Neural progenitor cell (in vitro differentiated cells): ENCODE data around the gene BMPR1B. TPM values are rescaled to one million over a fixed set of nuclear protein-coding genes. Genes with fewer than 3 reads are reported as not detected.

ENCODE experiments used
- DNase-seq: peaks from one replicate; pipeline ENCODE4 v3.0.0-alpha.2; 2016; ENCODE audit warnings: low spot score
- H2AFZ ChIP-seq: fragments of 200-600 bp; sonication (generic); replicated peaks from 2 replicates; pipeline ENCODE4 v1.6.1; 2016; ENCODE audit warnings: antibody characterized with exemption
- H3F3A ChIP-seq: fragments of 200-600 bp; sonication (generic); 2 replicates; pipeline ENCODE4 v1.6.1; 2016; ENCODE audit warnings: antibody characterized with exemption, low read depth
- H3K27ac ChIP-seq: fragments of 200-600 bp; sonication (generic); 2 replicates; pipeline ENCODE4 v1.5.1; 2016; ENCODE audit warnings: mild to moderate bottlenecking
- H3K27me3 ChIP-seq: fragments of 200-600 bp; sonication (generic); 2 replicates; pipeline ENCODE4 v1.6.1; 2016; ENCODE audit warnings: mild to moderate bottlenecking, moderate library complexity
- H3K36me3 ChIP-seq: fragments of 200-600 bp; sonication (generic); 2 replicates; pipeline ENCODE4 v1.5.1; 2016
- H3K4me1 ChIP-seq: fragments of 200-600 bp; sonication (generic); 2 replicates; pipeline ENCODE4 v1.6.1; 2016; ENCODE audit warnings: mixed run types
- H3K4me2 ChIP-seq: fragments of 200-600 bp; sonication (generic); 2 replicates; pipeline ENCODE4 v1.6.1; 2016
- H3K4me3 ChIP-seq: fragments of 200-600 bp; sonication (generic); 2 replicates; pipeline ENCODE4 v1.5.1; 2016
- H3K79me2 ChIP-seq: fragments of 200-600 bp; sonication (generic); 2 replicates; pipeline ENCODE4 v1.6.1; 2016; ENCODE audit warnings: low read depth
- H3K9ac ChIP-seq: fragments of 200-600 bp; sonication (generic); 2 replicates; pipeline ENCODE4 v1.6.1; 2016
- H3K9me3 ChIP-seq: fragments of 200-600 bp; sonication (generic); 2 replicates; pipeline ENCODE4 v1.5.1; 2016; ENCODE audit warnings: low read depth
- H4K20me1 ChIP-seq: fragments of 200-600 bp; sonication (generic); 2 replicates; pipeline ENCODE4 v1.6.1; 2016; ENCODE audit warnings: low read depth
- H3K27ac Mint-ChIP-seq: 3 replicates; pipeline ENCODE4 v1.8.0; 2021; ENCODE audit warnings: mixed read lengths
- H3K27me3 Mint-ChIP-seq: 2 replicates; pipeline ENCODE4 v1.8.0; 2022; ENCODE audit warnings: low read depth, mild to moderate bottlenecking, inconsistent platforms, moderate library complexity, mixed read lengths; ENCODE audit not compliant: insufficient read depth
- H3K36me3 Mint-ChIP-seq: 3 replicates; pipeline ENCODE4 v1.8.0; 2021; ENCODE audit warnings: mixed read lengths
- H3K4me1 Mint-ChIP-seq: 3 replicates; pipeline ENCODE4 v1.8.0; 2021; ENCODE audit warnings: mixed read lengths
- H3K4me3 Mint-ChIP-seq: 3 replicates; pipeline ENCODE4 v1.8.0; 2021; ENCODE audit warnings: mild to moderate bottlenecking, moderate library complexity, mixed read lengths
- H3K9me3 Mint-ChIP-seq: 3 replicates; pipeline ENCODE4 v1.8.0; 2020; ENCODE audit warnings: mixed read lengths
- EZH2 ChIP-seq: fragments of 200-600 bp; sonication (generic); IDR thresholded peaks from 2 replicates; pipeline ENCODE4 v1.6.1; 2017; ENCODE audit warnings: antibody characterized with exemption, mild to moderate bottlenecking, moderate library complexity
- EZH2phosphoT487 ChIP-seq: fragments of 200-600 bp; sonication (generic); IDR thresholded peaks from 2 replicates; pipeline ENCODE4 v1.6.1; 2017; ENCODE audit warnings: antibody characterized with exemption
- total RNA-seq: library from RNA; depleted of rRNA; stranded (reverse); fragments of >200 nt; gene quantifications from 2 replicates; pipeline ENCODE4 v1.2.3, GENCODE V29; 2015; ENCODE audit warnings: low replicate concordance
- TF ChIP-seq, protein P1 (sequence below): fragments of 200-600 bp; sonication (generic); IDR thresholded peaks from 2 replicates; pipeline ENCODE4 v1.5.1; 2017; ENCODE audit warnings: antibody characterized with exemption, mild to moderate bottlenecking

BMPR1B gene
- total RNA-seq, 1 donor from 2014 or later = 2.7 TPM

DNA sequence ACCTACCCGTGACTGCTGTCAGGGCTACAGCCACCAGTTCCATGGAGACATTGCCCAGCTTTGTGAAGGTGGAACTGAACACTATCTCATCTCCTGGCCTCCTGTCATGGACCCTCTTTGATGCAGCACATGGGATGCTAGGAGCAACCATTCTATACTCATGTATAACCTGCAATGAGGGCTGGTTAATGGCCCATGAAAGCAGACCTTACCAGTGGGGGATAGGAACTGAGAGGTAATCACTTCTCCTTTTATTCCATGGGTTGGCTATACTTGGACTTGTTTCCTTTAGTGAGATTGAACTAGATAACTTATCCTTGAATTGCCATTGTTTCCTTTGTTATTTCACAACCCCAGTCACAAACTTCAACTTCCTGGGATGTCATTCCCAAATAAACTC is 310.6 kb downstream of the BMPR1B start:
- no peaks in the 10 kb centered on the region for H3K36me3 ChIP-seq
- no peak overlapping the region for H3K4me3 ChIP-seq
- no peaks in the 10 kb centered on the region for H3K27me3 ChIP-seq
- no peak overlapping the region for H3K9ac ChIP-seq
- H3K4me3 Mint-ChIP-seq = no peak overlapping the region
- no peaks in the 10 kb centered on the region for H4K20me1 ChIP-seq
- no peak overlapping the region for H3K4me2 ChIP-seq
- peaks cover 14% of the 10 kb centered on the region for H3K9me3 Mint-ChIP-seq
- no peak overlapping the region for H3K27ac Mint-ChIP-seq
- H3K9me3 ChIP-seq = no peaks in the 10 kb centered on the region
- H3F3A ChIP-seq = no peaks in the 10 kb centered on the region
- no peak for TF ChIP-seq EZH2phosphoT487
- TF ChIP-seq EZH2 = no peak
- TF ChIP-seq, protein P1, sequence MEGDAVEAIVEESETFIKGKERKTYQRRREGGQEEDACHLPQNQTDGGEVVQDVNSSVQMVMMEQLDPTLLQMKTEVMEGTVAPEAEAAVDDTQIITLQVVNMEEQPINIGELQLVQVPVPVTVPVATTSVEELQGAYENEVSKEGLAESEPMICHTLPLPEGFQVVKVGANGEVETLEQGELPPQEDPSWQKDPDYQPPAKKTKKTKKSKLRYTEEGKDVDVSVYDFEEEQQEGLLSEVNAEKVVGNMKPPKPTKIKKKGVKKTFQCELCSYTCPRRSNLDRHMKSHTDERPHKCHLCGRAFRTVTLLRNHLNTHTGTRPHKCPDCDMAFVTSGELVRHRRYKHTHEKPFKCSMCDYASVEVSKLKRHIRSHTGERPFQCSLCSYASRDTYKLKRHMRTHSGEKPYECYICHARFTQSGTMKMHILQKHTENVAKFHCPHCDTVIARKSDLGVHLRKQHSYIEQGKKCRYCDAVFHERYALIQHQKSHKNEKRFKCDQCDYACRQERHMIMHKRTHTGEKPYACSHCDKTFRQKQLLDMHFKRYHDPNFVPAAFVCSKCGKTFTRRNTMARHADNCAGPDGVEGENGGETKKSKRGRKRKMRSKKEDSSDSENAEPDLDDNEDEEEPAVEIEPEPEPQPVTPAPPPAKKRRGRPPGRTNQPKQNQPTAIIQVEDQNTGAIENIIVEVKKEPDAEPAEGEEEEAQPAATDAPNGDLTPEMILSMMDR = no peak
- no peak overlapping the region for H3K27ac ChIP-seq
- peaks cover 10% of the 10 kb centered on the region for H3K4me1 Mint-ChIP-seq
- peaks cover 26% of the 10 kb centered on the region for H3K36me3 Mint-ChIP-seq
- no peaks in the 10 kb centered on the region for H3K27me3 Mint-ChIP-seq
- H3K4me1 ChIP-seq = peaks cover 7% of the 10 kb centered on the region
- DNase-seq = no peak
- H3K79me2 ChIP-seq = no peaks in the 10 kb centered on the region
- H2AFZ ChIP-seq = no peak overlapping the region

DNA sequence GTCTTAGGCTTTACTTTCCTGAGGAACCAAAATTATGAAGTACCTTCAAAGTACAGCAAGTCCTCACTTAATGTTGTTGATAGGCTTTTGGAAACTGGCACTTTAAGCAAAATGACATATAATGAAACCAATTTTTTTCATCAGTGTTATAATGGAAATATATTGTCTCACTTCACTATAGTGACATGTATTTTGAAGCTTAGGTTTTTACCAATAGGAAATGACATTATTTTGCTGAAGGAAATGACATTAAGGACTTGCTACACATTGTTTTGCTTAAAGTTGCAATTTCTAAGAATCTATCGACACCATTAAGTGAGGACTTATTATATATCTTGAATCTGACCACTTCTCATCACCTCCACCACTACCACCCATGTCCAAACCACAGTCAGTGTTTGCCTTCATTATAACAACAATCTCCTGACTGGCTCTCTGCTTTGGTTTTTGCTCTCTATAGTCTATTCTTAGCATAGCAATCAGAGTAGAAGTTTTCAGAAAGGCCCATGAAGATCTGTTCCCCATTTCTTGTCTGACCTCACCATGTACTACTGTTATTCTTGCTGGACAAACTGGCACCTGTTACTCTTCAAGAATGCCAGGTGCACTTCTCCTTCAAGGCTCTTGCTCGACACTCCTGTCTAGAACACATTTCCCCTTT is 311.2 kb downstream of the BMPR1B start:
- Histone ChIP-seq H3K27ac (no peak overlapping the region), H3K4me2 (no peak overlapping the region), H3K9ac (no peak overlapping the region), H4K20me1 (no peaks in the 10 kb centered on the region), H3K4me3 (no peak overlapping the region), H3K79me2 (no peaks in the 10 kb centered on the region), H3F3A (no peaks in the 10 kb centered on the region), H3K4me1 (peaks cover 13% of the 10 kb centered on the region), H3K36me3 (no peaks in the 10 kb centered on the region), H2AFZ (no peak overlapping the region), H3K9me3 (no peaks in the 10 kb centered on the region), H3K27me3 (no peaks in the 10 kb centered on the region)
- peaks cover 22% of the 10 kb centered on the region for H3K36me3 Mint-ChIP-seq
- H3K27ac Mint-ChIP-seq = no peak overlapping the region
- H3K4me1 Mint-ChIP-seq = peaks cover 14% of the 10 kb centered on the region
- TF ChIP-seq, protein P1 = no peak
- TF ChIP-seq EZH2phosphoT487 (no peak), EZH2 (no peak)
- no peak overlapping the region for H3K4me3 Mint-ChIP-seq
- H3K9me3 Mint-ChIP-seq = peaks cover 10% of the 10 kb centered on the region
- no peaks in the 10 kb centered on the region for H3K27me3 Mint-ChIP-seq
- DNase-seq = no peak

DNA sequence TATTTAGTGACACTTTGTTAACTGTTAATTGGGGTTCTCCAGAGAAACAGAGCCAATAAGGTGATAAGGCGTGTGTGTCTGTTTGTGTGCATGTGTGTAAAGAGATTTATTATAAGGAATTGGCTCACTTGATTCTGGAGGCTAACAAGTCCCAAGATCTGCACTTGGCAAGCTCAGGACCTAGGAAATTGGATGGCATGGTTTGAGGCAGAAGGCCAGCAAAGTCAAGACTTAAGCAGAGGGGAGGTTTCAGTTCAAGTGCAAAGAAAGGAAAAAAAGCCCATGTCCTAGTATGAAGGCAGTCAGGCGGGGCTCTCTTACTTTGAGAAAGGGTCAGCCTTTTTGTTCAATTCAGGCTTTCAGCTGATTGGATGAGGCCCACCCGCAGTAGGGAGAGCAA is 314.1 kb downstream of the BMPR1B start:
- Histone ChIP-seq H3K9ac (no peak overlapping the region), H3F3A (no peaks in the 10 kb centered on the region), H2AFZ (no peak overlapping the region), H3K4me2 (no peak overlapping the region), H3K9me3 (no peaks in the 10 kb centered on the region), H3K36me3 (no peaks in the 10 kb centered on the region), H3K4me3 (no peak overlapping the region), H3K27ac (no peak overlapping the region), H3K27me3 (no peaks in the 10 kb centered on the region), H3K4me1 (peaks cover 23% of the 10 kb centered on the region), H3K79me2 (no peaks in the 10 kb centered on the region), H4K20me1 (no peaks in the 10 kb centered on the region)
- H3K4me1 Mint-ChIP-seq = peaks cover 24% of the 10 kb centered on the region
- no peak for TF ChIP-seq EZH2phosphoT487
- TF ChIP-seq, protein P1 = no peak
- no peak for TF ChIP-seq EZH2
- H3K9me3 Mint-ChIP-seq = peaks cover 2% of the 10 kb centered on the region
- H3K27ac Mint-ChIP-seq = no peak overlapping the region
- H3K36me3 Mint-ChIP-seq = peaks cover 15% of the 10 kb centered on the region
- H3K4me3 Mint-ChIP-seq = no peak overlapping the region
- H3K27me3 Mint-ChIP-seq = no peaks in the 10 kb centered on the region
- no peak for DNase-seq
